ENCODE data around the gene RGS7.
"Not testable (repeated sequence)": the region's sequence is repeated elsewhere in the genome, so short reads cannot be mapped to it uniquely, and the experiment has no call there.

The RGS7 gene

DNA sequence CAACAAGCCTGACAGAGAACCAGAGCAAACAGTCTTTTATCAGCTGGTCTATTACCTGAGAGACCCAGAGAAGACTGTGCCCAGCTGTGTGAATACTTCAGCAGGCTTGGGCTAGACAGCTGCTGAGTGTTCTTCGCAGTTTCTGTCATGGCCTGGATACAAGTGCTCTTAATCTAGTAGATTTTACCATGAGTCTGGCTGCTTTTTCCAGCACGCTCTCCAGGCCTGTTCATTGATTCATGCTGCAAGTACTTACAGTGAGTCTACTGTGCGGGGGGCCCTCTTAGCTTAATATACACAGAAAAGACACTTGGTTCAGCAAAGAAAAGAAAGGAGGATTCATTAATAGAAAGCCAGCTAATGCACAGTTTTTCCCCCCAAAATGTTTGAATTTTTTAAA, 48.5 kb downstream of the RGS7 start:
- no peak overlapping the region for H3K4me2 ChIP-seq (ENCODE audit: low read depth, low read length, poor library complexity, severe bottlenecking)
- no peaks in the 10 kb centered on the region for H3K9me2 ChIP-seq (replicated peaks; ENCODE audit: low read depth, low read length)
- H3K27me3 ChIP-seq (ENCODE audit: insufficient read depth, low read length, poor library complexity, severe bottlenecking), result no peaks in the 10 kb centered on the region
- no peak overlapping the region for H3K4me3 ChIP-seq (ENCODE audit: low read length, poor library complexity, severe bottlenecking)
- H3K9me3 ChIP-seq (ENCODE audit: insufficient read depth, low read depth, low read length), result 0 out of 2 replicates have a peak, but pooled peaks cover under 1% of the 10 kb centered on the region
- no peak for TF ChIP-seq EZH2phosphoT487 (IDR thresholded peaks at IDR 0.05; ENCODE audit: borderline replicate concordance)
- no peak overlapping the region for H2AFZ ChIP-seq (ENCODE audit: low read length)
- H3K36me3 ChIP-seq (ENCODE audit: insufficient read depth, low read length), result no peaks in the 10 kb centered on the region
- H3K9ac ChIP-seq (ENCODE audit: low read depth, low read length, poor library complexity, severe bottlenecking), result no peak overlapping the region
- H3F3A ChIP-seq (ENCODE audit: low read depth), result no peaks in the 10 kb centered on the region
- no peaks in the 10 kb centered on the region for H3K4me1 ChIP-seq (ENCODE audit: insufficient read depth, low read length, poor library complexity, severe bottlenecking)
- H3K79me2 ChIP-seq (ENCODE audit: insufficient read depth, low read length), result no peaks in the 10 kb centered on the region
- H4K20me1 ChIP-seq (ENCODE audit: insufficient read depth, low read length, poor library complexity, severe bottlenecking), result no peaks in the 10 kb centered on the region

DNA sequence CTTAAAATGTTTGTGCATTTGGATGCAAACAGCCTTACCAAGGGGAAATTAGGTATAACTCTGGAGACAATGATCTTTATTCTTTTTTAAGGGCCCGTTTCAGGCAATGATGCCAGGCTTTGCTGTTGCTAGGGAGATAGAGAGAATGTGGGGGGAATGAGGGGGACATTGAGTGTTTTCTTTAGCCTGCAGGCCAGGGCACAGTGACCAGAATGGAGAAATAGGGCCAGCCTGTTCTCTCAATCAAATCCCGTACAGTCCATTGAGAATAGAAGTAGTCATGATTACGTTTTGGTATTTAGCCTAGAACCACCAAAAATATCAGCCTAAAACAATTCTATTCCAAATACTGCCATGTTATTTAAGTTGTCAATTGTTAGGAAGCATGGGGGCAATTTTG, 49.0 kb downstream of the RGS7 start:
- Histone ChIP-seq H3K27me3 (ENCODE audit: insufficient read depth, low read length, poor library complexity, severe bottlenecking) (no peaks in the 10 kb centered on the region), H3F3A (ENCODE audit: low read depth) (no peaks in the 10 kb centered on the region), H3K9me2 (replicated peaks; ENCODE audit: low read depth, low read length) (no peaks in the 10 kb centered on the region), H3K36me3 (ENCODE audit: insufficient read depth, low read length) (no peaks in the 10 kb centered on the region), H3K4me3 (ENCODE audit: low read length, poor library complexity, severe bottlenecking) (no peak overlapping the region), H3K9ac (ENCODE audit: low read depth, low read length, poor library complexity, severe bottlenecking) (no peak overlapping the region), H3K79me2 (ENCODE audit: insufficient read depth, low read length) (no peaks in the 10 kb centered on the region), H4K20me1 (ENCODE audit: insufficient read depth, low read length, poor library complexity, severe bottlenecking) (no peaks in the 10 kb centered on the region), H2AFZ (ENCODE audit: low read length) (no peak overlapping the region), H3K4me1 (ENCODE audit: insufficient read depth, low read length, poor library complexity, severe bottlenecking) (no peaks in the 10 kb centered on the region), H3K4me2 (ENCODE audit: low read depth, low read length, poor library complexity, severe bottlenecking) (no peak overlapping the region), H3K9me3 (ENCODE audit: insufficient read depth, low read depth, low read length) (0 out of 2 replicates have a peak, but pooled peaks cover 2% of the 10 kb centered on the region)
- TF ChIP-seq, protein P1, sequence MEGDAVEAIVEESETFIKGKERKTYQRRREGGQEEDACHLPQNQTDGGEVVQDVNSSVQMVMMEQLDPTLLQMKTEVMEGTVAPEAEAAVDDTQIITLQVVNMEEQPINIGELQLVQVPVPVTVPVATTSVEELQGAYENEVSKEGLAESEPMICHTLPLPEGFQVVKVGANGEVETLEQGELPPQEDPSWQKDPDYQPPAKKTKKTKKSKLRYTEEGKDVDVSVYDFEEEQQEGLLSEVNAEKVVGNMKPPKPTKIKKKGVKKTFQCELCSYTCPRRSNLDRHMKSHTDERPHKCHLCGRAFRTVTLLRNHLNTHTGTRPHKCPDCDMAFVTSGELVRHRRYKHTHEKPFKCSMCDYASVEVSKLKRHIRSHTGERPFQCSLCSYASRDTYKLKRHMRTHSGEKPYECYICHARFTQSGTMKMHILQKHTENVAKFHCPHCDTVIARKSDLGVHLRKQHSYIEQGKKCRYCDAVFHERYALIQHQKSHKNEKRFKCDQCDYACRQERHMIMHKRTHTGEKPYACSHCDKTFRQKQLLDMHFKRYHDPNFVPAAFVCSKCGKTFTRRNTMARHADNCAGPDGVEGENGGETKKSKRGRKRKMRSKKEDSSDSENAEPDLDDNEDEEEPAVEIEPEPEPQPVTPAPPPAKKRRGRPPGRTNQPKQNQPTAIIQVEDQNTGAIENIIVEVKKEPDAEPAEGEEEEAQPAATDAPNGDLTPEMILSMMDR (conservative IDR thresholded peaks at IDR 0.05; ENCODE audit: low read length), result no peak
- TF ChIP-seq EZH2phosphoT487 (IDR thresholded peaks at IDR 0.05; ENCODE audit: borderline replicate concordance), result no peak

DNA sequence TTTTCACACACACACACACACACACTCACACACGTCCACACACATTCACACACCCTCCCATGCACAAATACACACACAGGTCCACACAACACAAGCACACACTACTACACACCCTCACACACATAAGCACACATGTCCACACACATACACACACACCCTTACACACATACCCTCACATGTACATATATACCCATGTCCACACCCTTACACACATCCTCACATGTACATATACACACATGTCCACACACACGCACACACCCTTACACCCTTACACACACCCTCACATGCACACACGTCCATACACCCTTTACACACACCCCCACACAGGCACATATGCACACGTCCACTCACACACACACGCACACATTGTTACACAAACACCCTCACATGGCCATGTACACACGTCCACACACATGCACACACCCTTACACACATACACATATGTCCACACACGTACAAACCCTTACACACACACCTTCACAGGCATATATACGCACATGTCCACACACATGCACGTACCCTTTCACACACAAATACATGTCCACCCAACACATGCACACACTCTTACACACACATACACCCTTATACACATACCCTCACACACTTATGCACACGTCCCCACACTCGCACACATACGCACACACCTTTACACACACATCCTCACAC, 50.7 kb downstream of the RGS7 start:
- Histone ChIP-seq H3K4me3 (ENCODE audit: low read length, poor library complexity, severe bottlenecking) (no peak overlapping the region), H3K4me2 (ENCODE audit: low read depth, low read length, poor library complexity, severe bottlenecking) (no peak overlapping the region), H3K9me3 (ENCODE audit: insufficient read depth, low read depth, low read length) (0 out of 2 replicates have a peak, but pooled peaks cover 2% of the 10 kb centered on the region), H3F3A (ENCODE audit: low read depth) (no peaks in the 10 kb centered on the region), H3K9me2 (replicated peaks; ENCODE audit: low read depth, low read length) (no peaks in the 10 kb centered on the region), H3K36me3 (ENCODE audit: insufficient read depth, low read length) (no peaks in the 10 kb centered on the region), H3K79me2 (ENCODE audit: insufficient read depth, low read length) (no peaks in the 10 kb centered on the region), H2AFZ (ENCODE audit: low read length) (no peak overlapping the region), H3K27me3 (ENCODE audit: insufficient read depth, low read length, poor library complexity, severe bottlenecking) (no peaks in the 10 kb centered on the region), H3K9ac (ENCODE audit: low read depth, low read length, poor library complexity, severe bottlenecking) (no peak overlapping the region), H4K20me1 (ENCODE audit: insufficient read depth, low read length, poor library complexity, severe bottlenecking) (no peaks in the 10 kb centered on the region), H3K4me1 (ENCODE audit: insufficient read depth, low read length, poor library complexity, severe bottlenecking) (no peaks in the 10 kb centered on the region)
- TF ChIP-seq, protein P1 (conservative IDR thresholded peaks at IDR 0.05; ENCODE audit: low read length), result no peak
- no peak for TF ChIP-seq EZH2phosphoT487 (IDR thresholded peaks at IDR 0.05; ENCODE audit: borderline replicate concordance)

DNA sequence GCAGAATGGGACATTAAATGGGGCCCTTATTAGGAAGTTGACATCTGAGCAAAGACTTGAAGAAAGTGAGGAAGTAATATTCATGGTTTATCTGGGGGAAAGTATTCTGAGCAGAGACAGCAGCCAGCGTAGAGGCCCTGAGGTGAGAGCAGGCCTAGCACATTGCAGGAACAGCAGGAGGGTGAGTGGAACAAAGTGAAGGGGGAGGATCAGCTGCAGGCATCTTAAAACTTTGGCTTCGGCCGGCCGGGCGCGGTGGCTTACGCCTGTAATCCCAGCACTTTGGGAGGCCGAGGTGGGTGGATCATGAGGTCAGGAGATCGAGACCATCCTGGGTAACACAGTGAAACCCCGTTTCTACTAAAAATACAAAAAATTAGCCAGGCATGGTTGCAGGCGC, 55.0 kb downstream of the RGS7 start:
- H4K20me1 ChIP-seq (ENCODE audit: insufficient read depth, low read length, poor library complexity, severe bottlenecking); H3K79me2 ChIP-seq (ENCODE audit: insufficient read depth, low read length); H3K9me3 ChIP-seq (ENCODE audit: insufficient read depth, low read depth, low read length); H2AFZ ChIP-seq (ENCODE audit: low read length); H3K4me2 ChIP-seq (ENCODE audit: low read depth, low read length, poor library complexity, severe bottlenecking); H3K9ac ChIP-seq (ENCODE audit: low read depth, low read length, poor library complexity, severe bottlenecking); H3K4me3 ChIP-seq (ENCODE audit: low read length, poor library complexity, severe bottlenecking); H3K36me3 ChIP-seq (ENCODE audit: insufficient read depth, low read length); H3K9me2 ChIP-seq (replicated peaks; ENCODE audit: low read depth, low read length); H3K4me1 ChIP-seq (ENCODE audit: insufficient read depth, low read length, poor library complexity, severe bottlenecking); H3K27me3 ChIP-seq (ENCODE audit: insufficient read depth, low read length, poor library complexity, severe bottlenecking); H3F3A ChIP-seq (ENCODE audit: low read depth): not testable (repeated sequence)
